PFSK-1 (cell line): Measurements from ENCODE around the gene NIPAL3.

Source experiments
- POLR2AphosphoS5 ChIP-seq: IDR thresholded peaks from 2 replicates; pipeline ENCODE4 v1.6.1; 2012; ENCODE audit warnings: low read depth, mild to moderate bottlenecking, control low read depth, low read length, moderate library complexity
- REST ChIP-seq, 2 experiments: IDR thresholded peaks; 2 replicates each; pipeline versions ENCODE4 v1.6.1 to v1.8.0; 2011 to 2012; ENCODE audit warnings: low read depth in 2 of 2, low read length in 2 of 2, control low read depth in 1 of 2, inconsistent platforms in 1 of 2, mild to moderate bottlenecking in 1 of 2, moderate library complexity in 1 of 2; ENCODE audit not compliant: insufficient read depth in 1 of 2
- SIN3A ChIP-seq: IDR thresholded peaks from 2 replicates; pipeline ENCODE4 v1.6.1; 2012; ENCODE audit warnings: mild to moderate bottlenecking, low read length, moderate library complexity, borderline replicate concordance; ENCODE audit not compliant: insufficient read depth
- TAF1 ChIP-seq: IDR thresholded peaks from 2 replicates; pipeline ENCODE4 v1.6.1; 2012; ENCODE audit warnings: low read length, control low read depth, borderline replicate concordance; ENCODE audit not compliant: insufficient read depth

GRCh38 chr1:24392604-24392946 is 23.0 kb upstream of the NIPAL3 start:
- no peak for TF ChIP-seq REST (IDR thresholded peaks at IDR 0.05; ENCODE audit: insufficient read depth in 1 of 2, low read depth in 2 of 2, low read length in 2 of 2)
- TF ChIP-seq POLR2AphosphoS5, result no peak
- TF ChIP-seq TAF1, result no peak
- TF ChIP-seq SIN3A, result no peak
